WTC11 (cell line): ENCODE data around the gene TLE2. TPM values are rescaled to one million over a fixed set of nuclear protein-coding genes. Genes with fewer than 3 reads are reported as not detected.
"Not testable (repeated sequence)": the region's sequence is repeated elsewhere in the genome, so short reads cannot be mapped to it uniquely, and the experiment has no call there.

Experiments
- ATAC-seq: fragments of 200-7000 bp; cut with Tn5 transposase; 2 replicates; pipeline ENCODE4 v1.10.0; 2021; ENCODE audit warnings: mild to moderate bottlenecking, moderate library complexity
- CTCF ChIA-PET: fragments of 300-600 bp; sonication (Branson Sonifier 250); formaldehyde crosslinking; loops from one replicate; lab custom pipeline; 2021; ENCODE audit warnings: antibody characterized with exemption; lab: Charles Lee
- POLR2A ChIA-PET: fragments of 350-600 bp; sonication (Branson Sonifier 250); formaldehyde crosslinking; loops from one replicate; lab custom pipeline; 2021; ENCODE audit warnings: antibody characterized with exemption; lab: Charles Lee
- DNase-seq: peaks from one replicate; pipeline ENCODE4 v3.0.0; 2021; ENCODE audit warnings: low spot score
- H3K27ac Mint-ChIP-seq: 2 replicates; pipeline ENCODE4 v1.8.0; 2021; ENCODE audit warnings: mixed read lengths
- H3K27me3 Mint-ChIP-seq: 2 replicates; pipeline ENCODE4 v1.8.0; 2021; ENCODE audit warnings: low read depth, mild to moderate bottlenecking, moderate library complexity, mixed read lengths
- H3K36me3 Mint-ChIP-seq: 2 replicates; pipeline ENCODE4 v1.8.0; 2021; ENCODE audit warnings: mixed read lengths
- H3K4me1 Mint-ChIP-seq: 2 replicates; pipeline ENCODE4 v1.8.0; 2022; ENCODE audit warnings: mixed read lengths
- H3K4me3 Mint-ChIP-seq: 2 replicates; pipeline ENCODE4 v1.8.0; 2021; ENCODE audit warnings: mild to moderate bottlenecking, moderate library complexity, mixed read lengths
- H3K9me3 Mint-ChIP-seq: 2 replicates; pipeline ENCODE4 v1.8.0; 2021; ENCODE audit warnings: mixed read lengths
- AFF4 ChIP-seq: sonication (generic); formaldehyde crosslinking; IDR thresholded peaks from 2 replicates; pipeline ENCODE4 v1.8.1; 2023; ENCODE audit warnings: mild to moderate bottlenecking, missing genetic modification reagents, borderline replicate concordance
- CREB1 ChIP-seq: sonication (generic); formaldehyde crosslinking; IDR thresholded peaks from 2 replicates; pipeline ENCODE4 v1.8.0; 2023; ENCODE audit warnings: mild to moderate bottlenecking, missing genetic modification reagents
- ELF4 ChIP-seq: sonication (generic); formaldehyde crosslinking; IDR thresholded peaks from 2 replicates; pipeline ENCODE4 v1.8.1; 2022; ENCODE audit warnings: low read depth, mild to moderate bottlenecking, moderate library complexity, missing genetic modification reagents
- MLX ChIP-seq: sonication (generic); formaldehyde crosslinking; IDR thresholded peaks from 2 replicates; pipeline ENCODE4 v1.8.1; 2023; ENCODE audit warnings: mild to moderate bottlenecking, missing genetic modification reagents, moderate library complexity
- NR2C2 ChIP-seq: sonication (generic); formaldehyde crosslinking; IDR thresholded peaks from 2 replicates; pipeline ENCODE4 v1.8.0; 2022; ENCODE audit warnings: mild to moderate bottlenecking, missing genetic modification reagents
- PRRX2 ChIP-seq: fragments of 250-450 bp; sonication (Bioruptor Pico); IDR thresholded peaks from 2 replicates; pipeline ENCODE4 v1.8.0; 2021; ENCODE audit warnings: mild to moderate bottlenecking
- RORB ChIP-seq: fragments of 250-450 bp; sonication (Bioruptor Pico); IDR thresholded peaks from 2 replicates; pipeline ENCODE4 v1.9.0; 2021; ENCODE audit warnings: mild to moderate bottlenecking
- SP1 ChIP-seq: sonication (generic); formaldehyde crosslinking; conservative IDR thresholded peaks from 2 replicates; pipeline ENCODE4 v1.8.1; 2022; ENCODE audit warnings: missing genetic modification reagents
- ZNF121 ChIP-seq: sonication (generic); formaldehyde crosslinking; IDR thresholded peaks from 2 replicates; pipeline ENCODE4 v1.8.0; 2023; ENCODE audit warnings: missing genetic modification reagents
- ZNF138 ChIP-seq: sonication (generic); formaldehyde crosslinking; conservative IDR thresholded peaks from 2 replicates; pipeline ENCODE4 v1.8.1; 2022; ENCODE audit warnings: mild to moderate bottlenecking, moderate library complexity, missing genetic modification reagents
- ZSCAN18 ChIP-seq: fragments of 250-450 bp; sonication (Bioruptor Pico); IDR thresholded peaks from 2 replicates; pipeline ENCODE4 v2.1.2; 2022; ENCODE audit warnings: mild to moderate bottlenecking, moderate library complexity
- total RNA-seq: library from RNA; stranded (reverse); gene quantifications from 3 replicates; pipeline ENCODE4 v1.2.3, GENCODE V29; 2021
- TF ChIP-seq, protein P1 (sequence below): fragments of 250-450 bp; sonication (Bioruptor Pico); IDR thresholded peaks from 2 replicates; pipeline ENCODE4 v1.9.0; 2021; ENCODE audit warnings: mild to moderate bottlenecking
- TF ChIP-seq, protein P2 (sequence below): sonication (generic); formaldehyde crosslinking; IDR thresholded peaks from 2 replicates; pipeline ENCODE4 v1.8.0; 2022; ENCODE audit warnings: missing genetic modification reagents
- TF ChIP-seq, protein P3 (sequence below): sonication (generic); formaldehyde crosslinking; IDR thresholded peaks from 2 replicates; pipeline ENCODE4 v1.8.1; 2023; ENCODE audit warnings: mild to moderate bottlenecking, missing genetic modification reagents, moderate library complexity
- TF ChIP-seq, protein P4 (sequence below): sonication (generic); formaldehyde crosslinking; IDR thresholded peaks from 2 replicates; pipeline ENCODE4 v1.8.1; 2022; ENCODE audit warnings: low read depth, missing genetic modification reagents, borderline replicate concordance

Gene TLE2
- total RNA-seq, 1 experiment from 2014 or later = 20.0 TPM

GRCh38 chr19:2967972-2968371 is 61.1 kb downstream of the TLE2 start (continued):
- TF ChIP-seq, protein P1, sequence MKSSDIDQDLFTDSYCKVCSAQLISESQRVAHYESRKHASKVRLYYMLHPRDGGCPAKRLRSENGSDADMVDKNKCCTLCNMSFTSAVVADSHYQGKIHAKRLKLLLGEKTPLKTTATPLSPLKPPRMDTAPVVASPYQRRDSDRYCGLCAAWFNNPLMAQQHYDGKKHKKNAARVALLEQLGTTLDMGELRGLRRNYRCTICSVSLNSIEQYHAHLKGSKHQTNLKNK (CRISPR knock-in tag) = no peak
- TF ChIP-seq CREB1 (CRISPR knock-in tag) (no peak), AFF4 (CRISPR knock-in tag) (no peak), SP1 (no peak), ELF4 (CRISPR knock-in tag) (no peak), RORB (CRISPR knock-in tag) (no peak)
- TF ChIP-seq, protein P2, sequence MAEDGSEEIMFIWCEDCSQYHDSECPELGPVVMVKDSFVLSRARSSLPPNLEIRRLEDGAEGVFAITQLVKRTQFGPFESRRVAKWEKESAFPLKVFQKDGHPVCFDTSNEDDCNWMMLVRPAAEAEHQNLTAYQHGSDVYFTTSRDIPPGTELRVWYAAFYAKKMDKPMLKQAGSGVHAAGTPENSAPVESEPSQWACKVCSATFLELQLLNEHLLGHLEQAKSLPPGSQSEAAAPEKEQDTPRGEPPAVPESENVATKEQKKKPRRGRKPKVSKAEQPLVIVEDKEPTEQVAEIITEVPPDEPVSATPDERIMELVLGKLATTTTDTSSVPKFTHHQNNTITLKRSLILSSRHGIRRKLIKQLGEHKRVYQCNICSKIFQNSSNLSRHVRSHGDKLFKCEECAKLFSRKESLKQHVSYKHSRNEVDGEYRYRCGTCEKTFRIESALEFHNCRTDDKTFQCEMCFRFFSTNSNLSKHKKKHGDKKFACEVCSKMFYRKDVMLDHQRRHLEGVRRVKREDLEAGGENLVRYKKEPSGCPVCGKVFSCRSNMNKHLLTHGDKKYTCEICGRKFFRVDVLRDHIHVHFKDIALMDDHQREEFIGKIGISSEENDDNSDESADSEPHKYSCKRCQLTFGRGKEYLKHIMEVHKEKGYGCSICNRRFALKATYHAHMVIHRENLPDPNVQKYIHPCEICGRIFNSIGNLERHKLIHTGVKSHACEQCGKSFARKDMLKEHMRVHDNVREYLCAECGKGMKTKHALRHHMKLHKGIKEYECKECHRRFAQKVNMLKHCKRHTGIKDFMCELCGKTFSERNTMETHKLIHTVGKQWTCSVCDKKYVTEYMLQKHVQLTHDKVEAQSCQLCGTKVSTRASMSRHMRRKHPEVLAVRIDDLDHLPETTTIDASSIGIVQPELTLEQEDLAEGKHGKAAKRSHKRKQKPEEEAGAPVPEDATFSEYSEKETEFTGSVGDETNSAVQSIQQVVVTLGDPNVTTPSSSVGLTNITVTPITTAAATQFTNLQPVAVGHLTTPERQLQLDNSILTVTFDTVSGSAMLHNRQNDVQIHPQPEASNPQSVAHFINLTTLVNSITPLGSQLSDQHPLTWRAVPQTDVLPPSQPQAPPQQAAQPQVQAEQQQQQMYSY (CRISPR knock-in tag) = no peak
- TF ChIP-seq, protein P3, sequence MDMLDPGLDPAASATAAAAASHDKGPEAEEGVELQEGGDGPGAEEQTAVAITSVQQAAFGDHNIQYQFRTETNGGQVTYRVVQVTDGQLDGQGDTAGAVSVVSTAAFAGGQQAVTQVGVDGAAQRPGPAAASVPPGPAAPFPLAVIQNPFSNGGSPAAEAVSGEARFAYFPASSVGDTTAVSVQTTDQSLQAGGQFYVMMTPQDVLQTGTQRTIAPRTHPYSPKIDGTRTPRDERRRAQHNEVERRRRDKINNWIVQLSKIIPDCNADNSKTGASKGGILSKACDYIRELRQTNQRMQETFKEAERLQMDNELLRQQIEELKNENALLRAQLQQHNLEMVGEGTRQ = no peak

GRCh38 chr19:2964874-2965273 is 64.2 kb downstream of the TLE2 start:
- Mint-ChIP-seq H3K4me3 (no peak overlapping the region), H3K4me1 (peaks cover 2% of the 10 kb centered on the region; the same call in 1 of the 2 replicates), H3K36me3 (no peaks in the 10 kb centered on the region), H3K27ac (no peak overlapping the region), H3K27me3 (no peaks in the 10 kb centered on the region; the same call in 1 of the 2 replicates), H3K9me3 (no peaks in the 10 kb centered on the region)
- ATAC-seq (no peak), DNase-seq (no peak)
- CTCF ChIA-PET = interaction anchor here (0.5 to 2.9 kb wide), 7 partner anchors 8 to 1419 kb away, joined by 3 to 13 read pairs (median 4); partner anchors contain the start of gene TLE6
- POLR2A ChIA-PET = interaction anchor here (0.6 to 0.7 kb wide), 4 partner anchors 71 to 256 kb away, joined by 3 to 4 read pairs (median 4); no protein-coding TSS in a partner anchor
- no peak for TF ChIP-seq MLX

- CTCF ChIA-PET = interaction anchor here (0.6 to 6.6 kb wide), 8 partner anchors 13 to 165 kb away, joined by 3 to 51 read pairs (median 6); no protein-coding TSS in a partner anchor
- ATAC-seq, H3K27ac Mint-ChIP-seq, H3K27me3 Mint-ChIP-seq, POLR2A ChIA-PET, H3K4me1 Mint-ChIP-seq, H3K9me3 Mint-ChIP-seq, DNase-seq, H3K36me3 Mint-ChIP-seq, H3K4me3 Mint-ChIP-seq: not testable (repeated sequence)
Observed at GRCh38 chr19:2963631-2964030, 65.4 kb downstream of the TLE2 start.

DNA sequence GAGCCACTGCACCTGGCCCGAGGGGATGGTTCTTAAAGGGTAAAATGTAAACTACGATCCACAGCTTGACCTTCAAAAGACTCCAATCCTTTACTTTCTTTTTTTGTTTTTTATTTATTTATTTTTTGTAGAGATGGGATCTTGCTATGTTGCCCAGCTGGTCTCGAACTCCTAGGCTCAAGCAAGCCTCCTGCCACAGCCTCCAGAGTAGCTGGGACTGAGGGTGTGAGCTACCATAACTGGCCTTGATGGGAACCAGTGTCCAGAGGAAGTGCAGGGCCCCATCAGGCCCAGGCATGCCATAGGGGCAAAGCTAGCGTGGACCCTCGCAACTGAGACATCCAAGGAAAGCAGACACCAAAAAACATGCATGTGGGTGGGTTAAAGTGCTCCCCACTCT is 66.0 kb downstream of the TLE2 start:
- Mint-ChIP-seq H3K9me3 (no peaks in the 10 kb centered on the region), H3K27ac (no peak overlapping the region), H3K4me3 (no peak overlapping the region), H3K4me1 (peaks cover 2% of the 10 kb centered on the region; the same call in 1 of the 2 replicates), H3K36me3 (no peaks in the 10 kb centered on the region), H3K27me3 (no peaks in the 10 kb centered on the region; the same call in 1 of the 2 replicates)
- ATAC-seq (no peak), DNase-seq (no peak)
- TF ChIP-seq ZSCAN18 (CRISPR knock-in tag) (no peak), NR2C2 (CRISPR knock-in tag) (no peak), ZNF138 (CRISPR knock-in tag) (no peak), PRRX2 (CRISPR knock-in tag) (no peak), ZNF121 (CRISPR knock-in tag) (peak; percentile 79; the same call in 1 of the 2 replicates)
- TF ChIP-seq, protein P4, sequence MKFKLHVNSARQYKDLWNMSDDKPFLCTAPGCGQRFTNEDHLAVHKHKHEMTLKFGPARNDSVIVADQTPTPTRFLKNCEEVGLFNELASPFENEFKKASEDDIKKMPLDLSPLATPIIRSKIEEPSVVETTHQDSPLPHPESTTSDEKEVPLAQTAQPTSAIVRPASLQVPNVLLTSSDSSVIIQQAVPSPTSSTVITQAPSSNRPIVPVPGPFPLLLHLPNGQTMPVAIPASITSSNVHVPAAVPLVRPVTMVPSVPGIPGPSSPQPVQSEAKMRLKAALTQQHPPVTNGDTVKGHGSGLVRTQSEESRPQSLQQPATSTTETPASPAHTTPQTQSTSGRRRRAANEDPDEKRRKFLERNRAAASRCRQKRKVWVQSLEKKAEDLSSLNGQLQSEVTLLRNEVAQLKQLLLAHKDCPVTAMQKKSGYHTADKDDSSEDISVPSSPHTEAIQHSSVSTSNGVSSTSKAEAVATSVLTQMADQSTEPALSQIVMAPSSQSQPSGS (CRISPR knock-in tag) = no peak
- POLR2A ChIA-PET = no interaction called here
- CTCF ChIA-PET = interaction anchor here (0.7 to 6.6 kb wide), 11 partner anchors 12 to 166 kb away, joined by 3 to 51 read pairs (median 4); no protein-coding TSS in a partner anchor
